Upper lobe of right lung (tissue), 1 donor: ENCODE data around the gene MTERF2. TPM values are rescaled to one million over a fixed set of nuclear protein-coding genes. Genes with fewer than 3 reads are reported as not detected.

Experiments
- ATAC-seq: fragments of 200-7000 bp; cut with Tn5 transposase; one replicate; pipeline ENCODE4 v1.9.1; 2020; ENCODE audit warnings: mild to moderate bottlenecking, moderate library complexity
- DNase-seq: peaks from one replicate; pipeline ENCODE4 v3.0.0-alpha.2; 2020
- H3K27ac ChIP-seq: fragments of 200-600 bp; one replicate; pipeline ENCODE4 v1.8.0; 2022
- H3K27me3 ChIP-seq: fragments of 200-600 bp; one replicate; pipeline ENCODE4 v1.8.0; 2022; ENCODE audit warnings: mild to moderate bottlenecking
- H3K36me3 ChIP-seq: fragments of 200-600 bp; one replicate; pipeline ENCODE4 v1.8.0; 2022
- H3K4me1 ChIP-seq: fragments of 200-600 bp; one replicate; pipeline ENCODE4 v1.8.0; 2022
- H3K4me3 ChIP-seq: fragments of 200-600 bp; one replicate; pipeline ENCODE4 v1.8.0; 2022; ENCODE audit warnings: mild to moderate bottlenecking
- H3K9me3 ChIP-seq: fragments of 200-600 bp; one replicate; pipeline ENCODE4 v1.8.0; 2022
- intact Hi-C: fragments of 100-400 bp; cut with DNase I; formaldehyde crosslinking; loops from one replicate; pipeline ENCODE4 v1.11.0; 2022
- long read RNA-seq: library from polyadenylated mRNA; unstranded; transcript quantifications from one replicate; pipeline ENCODE4 v2.0.0, GENCODE V29; 2021
- total RNA-seq: library from RNA; stranded (reverse); fragmentation: NEBNext Ultra II Directional; extraction: Animal tissue kit (Norgen Biotek cat#: 25700); gene quantifications from one replicate; pipeline ENCODE4 v1.2.1, GENCODE V29; 2021
- TF ChIP-seq, protein P1 (sequence below): fragments of 200-600 bp; IDR thresholded peaks from one replicate; pipeline ENCODE4 v1.8.0; 2022; ENCODE audit warnings: antibody characterized with exemption
- donor health status: DM: no; HTN: yes; CAD: no; lungs with severe emphysema.

The MTERF2 gene, protein sequence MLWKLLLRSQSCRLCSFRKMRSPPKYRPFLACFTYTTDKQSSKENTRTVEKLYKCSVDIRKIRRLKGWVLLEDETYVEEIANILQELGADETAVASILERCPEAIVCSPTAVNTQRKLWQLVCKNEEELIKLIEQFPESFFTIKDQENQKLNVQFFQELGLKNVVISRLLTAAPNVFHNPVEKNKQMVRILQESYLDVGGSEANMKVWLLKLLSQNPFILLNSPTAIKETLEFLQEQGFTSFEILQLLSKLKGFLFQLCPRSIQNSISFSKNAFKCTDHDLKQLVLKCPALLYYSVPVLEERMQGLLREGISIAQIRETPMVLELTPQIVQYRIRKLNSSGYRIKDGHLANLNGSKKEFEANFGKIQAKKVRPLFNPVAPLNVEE
- total RNA-seq, result 10.9 TPM
- long read RNA-seq, transcript MTERF2-207 (2 exons, 3,235 nt), result major isoform, 18 of 28 reads
- long read RNA-seq, transcript MTERF2-201 (3 exons, 1,790 nt), result minor isoform, 5 of 28 reads
- long read RNA-seq, partial matches to known transcripts, result 1 of 28 reads
- long read RNA-seq, other reads (novel, unspliced or antisense), result 0 of 28 reads

DNA sequence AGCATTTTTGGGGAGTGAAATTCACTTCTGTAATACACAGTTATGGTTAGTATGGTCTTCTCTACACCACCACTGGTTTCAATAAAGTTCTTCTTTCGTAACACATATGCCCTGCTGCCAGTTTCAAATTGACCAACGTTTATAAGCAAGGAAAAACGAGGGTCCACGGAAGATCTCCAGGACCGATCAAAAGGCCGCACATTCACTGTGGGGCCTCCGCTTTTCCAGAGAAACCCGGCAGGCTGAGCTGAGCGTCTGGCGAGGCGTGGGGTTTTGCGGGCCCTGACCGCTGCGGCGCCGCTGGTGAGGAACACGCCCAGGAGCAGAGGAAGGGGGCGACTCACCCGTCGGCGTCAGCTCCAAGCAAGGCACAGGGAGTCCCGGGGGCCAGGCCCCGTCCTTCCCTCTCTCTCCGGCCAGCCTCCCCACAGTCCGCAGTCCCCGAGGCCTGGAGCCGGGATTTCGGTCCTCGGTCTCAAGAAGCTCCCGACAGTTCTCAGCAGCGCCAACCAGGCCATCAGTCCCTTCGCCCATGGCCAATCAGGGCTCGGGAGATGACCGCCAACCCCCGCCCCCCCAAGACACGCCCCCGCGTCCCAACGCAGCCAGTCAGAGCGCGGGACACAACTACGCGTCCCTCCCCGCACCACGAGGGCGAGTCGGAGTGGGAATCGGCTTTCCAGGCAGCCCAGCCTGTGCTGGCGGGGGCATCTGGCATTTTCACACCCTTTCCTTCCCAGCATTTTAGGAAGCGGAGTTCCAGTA is at the start of gene MTERF2:
Gene MTERF2 (minus strand): TSS at position 522 of the 765 bp plus-strand sequence. CDS start 8,432 bp downstream, outside the sequence.
- TF ChIP-seq, protein P1, sequence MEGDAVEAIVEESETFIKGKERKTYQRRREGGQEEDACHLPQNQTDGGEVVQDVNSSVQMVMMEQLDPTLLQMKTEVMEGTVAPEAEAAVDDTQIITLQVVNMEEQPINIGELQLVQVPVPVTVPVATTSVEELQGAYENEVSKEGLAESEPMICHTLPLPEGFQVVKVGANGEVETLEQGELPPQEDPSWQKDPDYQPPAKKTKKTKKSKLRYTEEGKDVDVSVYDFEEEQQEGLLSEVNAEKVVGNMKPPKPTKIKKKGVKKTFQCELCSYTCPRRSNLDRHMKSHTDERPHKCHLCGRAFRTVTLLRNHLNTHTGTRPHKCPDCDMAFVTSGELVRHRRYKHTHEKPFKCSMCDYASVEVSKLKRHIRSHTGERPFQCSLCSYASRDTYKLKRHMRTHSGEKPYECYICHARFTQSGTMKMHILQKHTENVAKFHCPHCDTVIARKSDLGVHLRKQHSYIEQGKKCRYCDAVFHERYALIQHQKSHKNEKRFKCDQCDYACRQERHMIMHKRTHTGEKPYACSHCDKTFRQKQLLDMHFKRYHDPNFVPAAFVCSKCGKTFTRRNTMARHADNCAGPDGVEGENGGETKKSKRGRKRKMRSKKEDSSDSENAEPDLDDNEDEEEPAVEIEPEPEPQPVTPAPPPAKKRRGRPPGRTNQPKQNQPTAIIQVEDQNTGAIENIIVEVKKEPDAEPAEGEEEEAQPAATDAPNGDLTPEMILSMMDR, result no peak
- no peaks in the 10 kb centered on the region for H3K27me3 ChIP-seq
- peaks cover 22% of the 10 kb centered on the region for H3K4me1 ChIP-seq
- peak within 1 kb of the TSS; percentile 80 for H3K4me3 ChIP-seq
- intact Hi-C loops, result no loop called here
- H3K9me3 ChIP-seq, result no peaks in the 10 kb centered on the region
- peak; percentile 100 for ATAC-seq
- H3K27ac ChIP-seq, result peak within 1 kb of the TSS; percentile 90
- H3K36me3 ChIP-seq, result peaks cover 10% of the 10 kb centered on the region
- DNase-seq, result peak; percentile 95

DNA sequence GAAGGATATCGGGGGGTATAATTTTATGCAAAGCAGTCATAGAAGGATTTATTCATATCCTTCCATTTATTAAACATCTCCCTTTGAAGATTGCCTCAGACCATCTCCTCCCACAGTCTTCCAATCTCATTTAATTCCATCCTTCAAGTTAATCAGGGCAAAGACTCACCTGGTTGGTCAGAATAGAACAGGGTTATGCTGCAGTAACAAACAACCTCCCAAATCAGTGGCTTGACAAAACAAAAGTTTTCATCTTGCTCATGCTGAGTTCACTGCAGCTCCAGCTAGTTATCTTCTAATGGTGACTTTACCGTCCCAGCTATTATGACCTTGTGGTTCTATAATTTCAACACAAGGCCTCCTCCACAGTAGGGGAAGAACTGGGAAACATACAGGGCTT is 48.8 kb upstream of the MTERF2 start:
- no peak for ATAC-seq

DNA sequence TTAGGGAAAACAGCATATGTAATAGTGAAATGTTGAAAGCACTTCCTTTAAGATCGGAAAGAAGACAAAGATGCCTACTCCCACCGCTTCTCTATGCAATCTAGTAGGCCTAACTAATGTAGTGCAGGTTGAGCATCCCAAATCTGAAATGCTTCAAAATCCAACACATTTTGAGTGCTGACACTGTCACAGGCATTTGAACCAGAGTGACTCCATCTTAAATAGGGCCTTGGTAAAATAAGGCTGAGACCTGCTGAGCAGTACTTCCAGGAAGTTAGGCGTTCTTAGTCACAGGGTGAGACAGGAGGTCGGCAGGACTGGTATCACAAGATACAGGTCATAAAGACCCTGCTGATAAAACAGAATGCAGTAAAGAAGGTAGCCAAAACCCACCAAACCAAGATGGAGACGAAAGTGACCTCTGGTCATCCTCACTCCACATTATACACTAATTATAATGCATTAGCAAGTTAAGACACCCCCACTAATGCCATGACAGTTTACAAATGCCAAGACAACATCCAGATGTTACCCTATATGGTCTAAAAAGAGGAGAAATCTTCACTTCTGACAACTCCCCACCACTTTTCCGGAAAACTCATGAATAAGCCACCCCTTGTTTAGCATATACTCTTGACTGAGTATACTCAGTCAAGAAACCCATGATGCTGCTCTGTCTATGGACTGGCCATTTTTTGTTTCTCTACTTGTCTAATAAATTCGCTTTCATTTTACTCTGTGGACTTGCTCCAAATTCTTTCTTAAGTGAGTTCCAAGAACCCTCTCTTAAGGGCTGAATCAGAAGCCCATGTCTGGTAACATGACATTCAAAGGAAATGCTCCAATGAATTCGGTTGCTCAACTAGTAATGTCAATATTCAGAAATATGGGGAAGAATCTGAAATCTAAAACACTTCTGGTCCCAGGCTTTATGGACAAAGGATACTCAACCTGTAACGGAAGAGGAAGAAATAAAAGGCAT is 47.1 kb upstream of the MTERF2 start:
- no peaks in the 10 kb centered on the region for H3K36me3 ChIP-seq
- H3K27ac ChIP-seq, result no peak overlapping the region
- H3K4me1 ChIP-seq, result peaks cover 8% of the 10 kb centered on the region
- no peak overlapping the region for H3K4me3 ChIP-seq
- TF ChIP-seq, protein P1, result no peak
- ATAC-seq (peak; percentile 48), DNase-seq (no peak)
- intact Hi-C loops, result no loop called here
- H3K27me3 ChIP-seq, result no peaks in the 10 kb centered on the region
- no peaks in the 10 kb centered on the region for H3K9me3 ChIP-seq

More for the DNA sequence above, 48.8 kb upstream of the MTERF2 start:
- no peaks in the 10 kb centered on the region for H3K27me3 ChIP-seq
- no peak for DNase-seq
- H3K4me3 ChIP-seq, result no peak overlapping the region
- peaks cover 8% of the 10 kb centered on the region for H3K4me1 ChIP-seq
- no peaks in the 10 kb centered on the region for H3K36me3 ChIP-seq
- H3K27ac ChIP-seq, result no peak overlapping the region
- TF ChIP-seq, protein P1, result no peak
- no peaks in the 10 kb centered on the region for H3K9me3 ChIP-seq
- intact Hi-C loops, result no loop called here

DNA sequence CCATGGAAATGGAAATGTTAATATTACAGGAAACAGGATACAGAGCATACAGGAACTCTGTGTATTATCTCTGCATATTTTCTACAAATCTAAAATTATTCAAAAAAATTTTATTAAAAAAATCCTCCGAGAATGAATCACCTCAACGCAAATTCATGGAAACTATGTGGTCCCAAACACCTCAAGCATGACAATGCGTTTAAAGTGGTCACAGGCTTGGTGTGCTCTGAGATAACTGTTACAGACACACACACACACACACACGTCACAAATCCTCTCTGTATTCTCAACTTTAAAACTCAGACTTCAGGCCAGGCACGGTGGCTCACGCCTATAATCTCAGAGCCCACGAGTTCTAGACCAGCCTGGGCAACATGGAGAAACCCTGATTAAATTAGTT is 45.3 kb upstream of the MTERF2 start:
- intact Hi-C loops, result no loop called here
- Histone ChIP-seq H3K4me3 (no peak overlapping the region), H3K27ac (no peak overlapping the region), H3K36me3 (no peaks in the 10 kb centered on the region), H3K9me3 (no peaks in the 10 kb centered on the region), H3K27me3 (no peaks in the 10 kb centered on the region), H3K4me1 (peaks cover 15% of the 10 kb centered on the region)
- ATAC-seq (no peak), DNase-seq (no peak)
- TF ChIP-seq, protein P1, result no peak

DNA sequence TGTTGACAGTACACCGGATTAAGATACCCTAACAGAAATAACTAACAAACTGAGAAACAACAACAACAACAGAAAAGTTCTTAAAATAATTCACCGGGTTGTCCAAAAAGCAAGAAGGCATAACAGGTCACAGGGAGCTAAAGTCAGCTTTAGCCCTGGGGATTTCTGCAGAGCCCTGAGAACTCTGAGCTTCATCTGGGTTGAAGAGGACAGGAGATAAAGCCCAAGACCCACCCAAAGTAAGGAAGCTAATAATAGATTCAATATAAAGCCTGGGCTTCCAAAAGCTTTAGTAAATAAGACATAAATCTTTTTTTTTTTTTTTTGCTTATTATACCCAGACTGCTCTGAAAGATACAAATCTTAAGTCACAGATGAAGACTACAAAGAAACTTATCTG is 44.1 kb upstream of the MTERF2 start:
- Histone ChIP-seq H3K4me3 (no peak overlapping the region), H3K9me3 (no peaks in the 10 kb centered on the region), H3K27me3 (no peaks in the 10 kb centered on the region), H3K36me3 (no peaks in the 10 kb centered on the region), H3K27ac (no peak overlapping the region), H3K4me1 (peaks cover 24% of the 10 kb centered on the region)
- TF ChIP-seq, protein P1, result no peak
- ATAC-seq (no peak), DNase-seq (no peak)
- intact Hi-C loops, result no loop called here
